GM12801 (cell line): ENCODE data around the gene SLC35F1.

Experiments used
- TF ChIP-seq, protein P1 (sequence below): IDR thresholded peaks from one replicate; pipeline ENCODE4 v1.5.1; 2011; ENCODE audit warnings: control low read depth; ENCODE audit not compliant: insufficient read length; ENCODE audit errors: extremely low read depth

The SLC35F1 gene

GRCh38 chr6:117992856-117993255 lies 85.8 kb downstream of the SLC35F1 start:
- TF ChIP-seq, protein P1, sequence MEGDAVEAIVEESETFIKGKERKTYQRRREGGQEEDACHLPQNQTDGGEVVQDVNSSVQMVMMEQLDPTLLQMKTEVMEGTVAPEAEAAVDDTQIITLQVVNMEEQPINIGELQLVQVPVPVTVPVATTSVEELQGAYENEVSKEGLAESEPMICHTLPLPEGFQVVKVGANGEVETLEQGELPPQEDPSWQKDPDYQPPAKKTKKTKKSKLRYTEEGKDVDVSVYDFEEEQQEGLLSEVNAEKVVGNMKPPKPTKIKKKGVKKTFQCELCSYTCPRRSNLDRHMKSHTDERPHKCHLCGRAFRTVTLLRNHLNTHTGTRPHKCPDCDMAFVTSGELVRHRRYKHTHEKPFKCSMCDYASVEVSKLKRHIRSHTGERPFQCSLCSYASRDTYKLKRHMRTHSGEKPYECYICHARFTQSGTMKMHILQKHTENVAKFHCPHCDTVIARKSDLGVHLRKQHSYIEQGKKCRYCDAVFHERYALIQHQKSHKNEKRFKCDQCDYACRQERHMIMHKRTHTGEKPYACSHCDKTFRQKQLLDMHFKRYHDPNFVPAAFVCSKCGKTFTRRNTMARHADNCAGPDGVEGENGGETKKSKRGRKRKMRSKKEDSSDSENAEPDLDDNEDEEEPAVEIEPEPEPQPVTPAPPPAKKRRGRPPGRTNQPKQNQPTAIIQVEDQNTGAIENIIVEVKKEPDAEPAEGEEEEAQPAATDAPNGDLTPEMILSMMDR, result no peak

- TF ChIP-seq, protein P1, result no peak
Measured at GRCh38 chr6:118012944-118013343, 105.9 kb downstream of the SLC35F1 start.

- TF ChIP-seq, protein P1, result no peak
Measured at GRCh38 chr6:118016532-118016931, 109.5 kb downstream of the SLC35F1 start.

DNA sequence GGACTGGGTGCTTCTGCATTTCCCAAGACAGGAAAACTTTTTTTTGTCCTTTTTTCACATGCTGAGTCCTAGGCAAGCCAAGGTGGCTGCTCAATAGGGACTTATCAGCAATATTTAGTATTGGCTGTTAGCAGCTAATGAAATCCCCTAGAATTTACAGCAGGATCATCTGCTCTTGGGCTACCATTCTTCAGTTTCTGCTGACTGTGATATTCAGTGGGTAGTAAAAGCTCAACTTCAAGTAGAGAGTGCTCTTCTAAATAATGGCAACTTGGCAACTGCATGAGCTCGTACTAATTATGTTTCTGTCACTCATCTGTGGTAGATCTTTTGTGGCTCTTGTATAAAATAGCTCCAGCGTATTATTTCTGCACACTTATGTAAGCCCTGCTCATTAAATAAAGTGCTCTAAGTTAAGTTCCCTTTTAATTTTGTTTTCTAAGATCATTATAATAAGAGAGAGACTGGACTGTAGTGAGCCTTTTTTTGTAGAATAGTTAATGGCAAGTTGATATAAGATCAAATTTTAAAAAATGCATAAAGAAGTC lies 110.3 kb downstream of the SLC35F1 start:
- TF ChIP-seq, protein P1, result no peak

DNA sequence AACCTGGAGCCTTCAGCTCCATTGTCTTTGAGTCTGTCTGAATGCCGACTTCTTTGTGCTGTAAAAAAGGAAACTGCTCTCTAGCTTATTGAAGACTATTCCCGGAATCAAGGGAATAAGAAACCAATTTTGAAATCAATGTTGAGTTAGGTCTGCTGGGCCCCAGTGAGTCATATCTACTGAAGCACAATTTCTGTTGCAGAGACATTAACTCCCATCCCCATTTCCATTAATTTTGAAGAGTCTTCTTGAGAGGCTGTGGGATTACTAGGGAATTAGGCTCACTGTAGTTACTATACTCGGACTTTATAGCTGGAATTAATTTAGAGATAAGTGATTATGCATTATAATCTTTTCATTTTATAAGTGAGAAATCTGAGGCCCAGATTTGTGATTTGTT lies 116.7 kb downstream of the SLC35F1 start:
- TF ChIP-seq, protein P1, result no peak

GRCh38 chr6:118029967-118030366 lies 122.9 kb downstream of the SLC35F1 start:
- TF ChIP-seq, protein P1, result no peak

DNA sequence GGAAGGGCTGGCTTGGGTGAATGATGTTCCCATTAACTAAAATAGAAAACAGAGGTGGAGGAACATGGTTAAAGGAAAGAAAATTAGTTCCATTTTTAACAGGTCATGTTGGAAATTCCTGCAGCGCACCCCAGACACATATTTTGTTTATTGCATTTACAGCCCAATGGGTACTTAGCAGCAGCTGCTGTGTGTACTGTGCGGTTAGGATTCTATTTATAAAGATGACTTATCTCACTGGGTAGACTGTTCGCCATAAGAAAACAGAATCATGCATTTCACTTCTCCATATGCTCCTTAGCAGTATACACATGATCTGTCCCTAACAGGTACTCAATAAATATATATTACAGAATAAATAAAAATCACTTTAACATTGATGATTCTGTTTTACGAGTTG lies 135.8 kb downstream of the SLC35F1 start:
- TF ChIP-seq, protein P1, result no peak
